GM12801 (cell line): Measurements from ENCODE around the gene DGKD.

ENCODE experiments used
- CTCF ChIP-seq: IDR thresholded peaks from one replicate; pipeline ENCODE4 v1.5.1; 2011; ENCODE audit warnings: control low read depth; ENCODE audit not compliant: insufficient read length; ENCODE audit errors: extremely low read depth

DGKD gene

GRCh38 chr2:233436191-233436581 lies 81.9 kb downstream of the DGKD start:
- no peak for TF ChIP-seq CTCF

- no peak for TF ChIP-seq CTCF
Observed at GRCh38 chr2:233436691-233437438, 82.6 kb downstream of the DGKD start.

GRCh38 chr2:233437439-233437955 lies 83.2 kb downstream of the DGKD start:
- no peak for TF ChIP-seq CTCF

- no peak for TF ChIP-seq CTCF
Observed at GRCh38 chr2:233438573-233439147, 84.4 kb downstream of the DGKD start.

GRCh38 chr2:233439191-233439590 lies 84.9 kb downstream of the DGKD start:
- no peak for TF ChIP-seq CTCF

GRCh38 chr2:233440314-233440713 lies 86.0 kb downstream of the DGKD start:
- no peak for TF ChIP-seq CTCF

GRCh38 chr2:233440714-233441113 lies 86.4 kb downstream of the DGKD start:
- no peak for TF ChIP-seq CTCF
